ENCODE results near the gene MCTP2.

- TF ChIP-seq, protein P1, sequence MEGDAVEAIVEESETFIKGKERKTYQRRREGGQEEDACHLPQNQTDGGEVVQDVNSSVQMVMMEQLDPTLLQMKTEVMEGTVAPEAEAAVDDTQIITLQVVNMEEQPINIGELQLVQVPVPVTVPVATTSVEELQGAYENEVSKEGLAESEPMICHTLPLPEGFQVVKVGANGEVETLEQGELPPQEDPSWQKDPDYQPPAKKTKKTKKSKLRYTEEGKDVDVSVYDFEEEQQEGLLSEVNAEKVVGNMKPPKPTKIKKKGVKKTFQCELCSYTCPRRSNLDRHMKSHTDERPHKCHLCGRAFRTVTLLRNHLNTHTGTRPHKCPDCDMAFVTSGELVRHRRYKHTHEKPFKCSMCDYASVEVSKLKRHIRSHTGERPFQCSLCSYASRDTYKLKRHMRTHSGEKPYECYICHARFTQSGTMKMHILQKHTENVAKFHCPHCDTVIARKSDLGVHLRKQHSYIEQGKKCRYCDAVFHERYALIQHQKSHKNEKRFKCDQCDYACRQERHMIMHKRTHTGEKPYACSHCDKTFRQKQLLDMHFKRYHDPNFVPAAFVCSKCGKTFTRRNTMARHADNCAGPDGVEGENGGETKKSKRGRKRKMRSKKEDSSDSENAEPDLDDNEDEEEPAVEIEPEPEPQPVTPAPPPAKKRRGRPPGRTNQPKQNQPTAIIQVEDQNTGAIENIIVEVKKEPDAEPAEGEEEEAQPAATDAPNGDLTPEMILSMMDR (IDR thresholded peaks at IDR 0.05; ENCODE audit: poor library complexity), result no peak
- no peak for TF ChIP-seq EZH2phosphoT487 (IDR thresholded peaks at IDR 0.05; ENCODE audit: low read depth, severe bottlenecking, unreplicated experiment)
Observed at GRCh38 chr15:94416267-94416666, 184.9 kb downstream of the MCTP2 start.
